Subcutaneous abdominal adipose tissue (tissue), 5 donors: Measurements from ENCODE around the gene XPNPEP3.

Source experiments
- H3K27ac ChIP-seq: one replicate; pipeline ENCODE4 v1.7.0; 2013; ENCODE audit warnings: low read depth, mild to moderate bottlenecking, inconsistent platforms, low read length, moderate library complexity
- H3K27me3 ChIP-seq, 5 donors: one replicate each; pipeline ENCODE4 v1.7.0; 2013; ENCODE audit warnings: low read length in 5 of 5, inconsistent platforms in 1 of 5; ENCODE audit not compliant: control insufficient read depth in 5 of 5, insufficient read depth in 4 of 5
- H3K36me3 ChIP-seq, 5 donors: one replicate each; pipeline ENCODE4 v1.7.0; 2013; ENCODE audit warnings: low read length in 5 of 5; ENCODE audit not compliant: control insufficient read depth in 5 of 5, insufficient read depth in 5 of 5
- H3K4me1 ChIP-seq, 5 donors: one replicate each; pipeline ENCODE4 v1.7.0; 2013; ENCODE audit warnings: low read length in 5 of 5, mild to moderate bottlenecking in 3 of 5, moderate library complexity in 1 of 5; ENCODE audit not compliant: control insufficient read depth in 5 of 5, insufficient read depth in 5 of 5
- H3K4me3 ChIP-seq, 5 donors: one replicate each; pipeline ENCODE4 v1.7.0; 2013; ENCODE audit warnings: low read length in 5 of 5, low read depth in 1 of 5
- H3K9ac ChIP-seq, 5 donors: one replicate each; pipeline ENCODE4 v1.7.0; 2013; ENCODE audit warnings: low read length in 5 of 5, mild to moderate bottlenecking in 4 of 5, moderate library complexity in 3 of 5
- H3K9me3 ChIP-seq, 5 donors: one replicate each; pipeline ENCODE4 v1.7.0; 2013; ENCODE audit warnings: low read length in 5 of 5; ENCODE audit not compliant: control insufficient read depth in 5 of 5
- donor health status: healthy.
- donor health status: healthy.
- donor health status: healthy.
- donor health status: healthy.
- donor health status: healthy.

The XPNPEP3 gene

DNA sequence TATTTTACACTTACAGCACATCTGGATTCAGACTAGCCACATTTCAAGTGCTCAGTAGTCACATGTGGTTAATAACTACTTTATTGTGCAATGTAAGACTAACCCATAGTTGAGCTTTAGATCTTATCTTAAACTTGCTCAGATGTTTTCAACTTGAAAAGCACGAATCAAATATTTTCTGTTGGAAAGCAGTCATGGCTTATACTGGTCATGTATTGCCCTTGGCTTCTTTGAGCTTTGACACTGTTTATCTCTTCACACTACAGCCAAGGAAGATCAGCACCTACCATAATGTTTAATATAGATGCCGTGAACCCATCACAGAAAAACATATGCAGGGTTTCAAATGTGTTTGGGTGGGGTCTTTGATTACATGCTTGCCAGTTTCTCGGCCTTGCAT, 98.6 kb downstream of the XPNPEP3 start:
- no peaks in the 10 kb centered on the region for H3K27me3 ChIP-seq
- H3K9ac ChIP-seq, result no peak overlapping the region
- H3K9me3 ChIP-seq, result no peaks in the 10 kb centered on the region
- H3K36me3 ChIP-seq, result peaks cover 8 to 33% (median 16%) of the 10 kb centered on the region in 5 donors
- no peak overlapping the region for H3K27ac ChIP-seq
- H3K4me1 ChIP-seq, result peaks cover 5 to 21% (median 18%) of the 10 kb centered on the region in 5 donors
- H3K4me3 ChIP-seq, result no peak overlapping the region

DNA sequence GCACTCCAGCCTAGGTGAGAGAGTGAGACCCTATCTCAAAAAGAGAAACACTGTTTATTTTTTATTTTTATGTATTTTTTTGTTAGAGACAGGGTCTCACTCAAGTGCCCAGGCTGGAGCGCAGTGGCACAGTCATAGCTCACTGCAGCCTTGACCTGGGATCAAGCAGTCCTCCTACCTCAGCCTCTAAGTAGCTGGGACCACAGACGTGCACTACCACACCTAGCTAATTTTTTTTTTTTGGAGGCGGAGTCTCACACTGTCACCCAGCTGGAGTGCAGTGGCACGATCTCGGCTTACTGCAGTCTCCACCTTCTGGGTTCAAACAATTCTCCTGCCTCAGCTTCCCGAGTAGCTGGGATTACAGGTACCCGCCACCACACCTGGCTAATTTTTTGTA, 100.7 kb downstream of the XPNPEP3 start:
- H3K4me1 ChIP-seq, result peaks cover 0 to 10% (median 9%) of the 10 kb centered on the region in 5 donors
- H3K9me3 ChIP-seq, result no peaks in the 10 kb centered on the region
- H3K36me3 ChIP-seq, result peaks cover 9 to 41% (median 20%) of the 10 kb centered on the region in 5 donors
- H3K27me3 ChIP-seq, result no peaks in the 10 kb centered on the region
- H3K4me3 ChIP-seq, result no peak overlapping the region
- H3K27ac ChIP-seq, result no peak overlapping the region
- H3K9ac ChIP-seq, result no peak overlapping the region

DNA sequence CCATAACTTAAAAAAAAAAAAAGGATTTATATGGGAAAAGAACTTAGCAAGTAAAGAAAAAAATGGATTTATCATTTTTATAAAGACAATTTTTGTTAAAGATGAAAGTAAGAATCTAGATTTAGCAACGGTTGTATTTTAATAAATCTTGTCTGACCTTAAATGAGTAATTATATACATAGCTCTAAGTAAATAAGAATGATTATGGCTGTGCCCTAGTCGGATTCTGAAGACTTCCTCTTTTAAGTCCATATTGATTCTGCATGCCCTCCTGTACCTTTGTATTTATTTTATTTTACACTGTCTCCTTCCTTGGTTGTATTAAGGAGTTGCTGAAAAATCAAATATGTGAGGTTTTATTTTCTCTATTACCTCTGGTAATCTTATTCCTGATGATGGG, 101.4 kb downstream of the XPNPEP3 start:
- peaks cover 9 to 42% (median 20%) of the 10 kb centered on the region in 5 donors for H3K36me3 ChIP-seq
- H3K4me3 ChIP-seq, result no peak overlapping the region
- H3K27me3 ChIP-seq, result no peaks in the 10 kb centered on the region
- no peaks in the 10 kb centered on the region for H3K9me3 ChIP-seq
- H3K9ac ChIP-seq, result no peak overlapping the region
- H3K4me1 ChIP-seq, result peaks cover 0 to 4% (median 3%) of the 10 kb centered on the region in 5 donors
- H3K27ac ChIP-seq, result no peak overlapping the region

DNA sequence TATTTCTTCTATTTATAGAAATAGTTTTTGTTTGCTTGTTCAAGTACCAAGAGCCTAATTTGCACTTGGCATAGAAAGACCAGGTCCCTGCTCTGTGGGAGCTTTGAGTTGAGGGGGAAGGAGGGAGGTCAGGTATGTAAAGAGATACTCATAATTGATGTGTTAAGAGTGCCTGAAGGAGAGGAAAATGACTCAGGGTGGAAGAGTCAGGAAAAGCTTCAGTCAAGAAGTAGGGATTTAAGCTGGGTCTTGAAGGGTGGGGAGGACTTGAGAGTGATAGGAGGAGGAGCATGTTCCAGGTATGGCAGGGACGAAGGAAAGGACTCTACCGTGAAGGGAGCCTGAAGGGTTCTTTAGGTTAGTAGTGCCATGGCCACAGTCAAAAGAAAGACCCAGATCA, 103.2 kb downstream of the XPNPEP3 start:
- H3K4me3 ChIP-seq, result no peak overlapping the region
- H3K27ac ChIP-seq, result no peak overlapping the region
- no peaks in the 10 kb centered on the region for H3K4me1 ChIP-seq
- no peaks in the 10 kb centered on the region for H3K27me3 ChIP-seq
- H3K9ac ChIP-seq, result no peak overlapping the region
- H3K36me3 ChIP-seq, result peaks cover 17 to 50% (median 31%) of the 10 kb centered on the region in 5 donors
- H3K9me3 ChIP-seq, result no peaks in the 10 kb centered on the region

DNA sequence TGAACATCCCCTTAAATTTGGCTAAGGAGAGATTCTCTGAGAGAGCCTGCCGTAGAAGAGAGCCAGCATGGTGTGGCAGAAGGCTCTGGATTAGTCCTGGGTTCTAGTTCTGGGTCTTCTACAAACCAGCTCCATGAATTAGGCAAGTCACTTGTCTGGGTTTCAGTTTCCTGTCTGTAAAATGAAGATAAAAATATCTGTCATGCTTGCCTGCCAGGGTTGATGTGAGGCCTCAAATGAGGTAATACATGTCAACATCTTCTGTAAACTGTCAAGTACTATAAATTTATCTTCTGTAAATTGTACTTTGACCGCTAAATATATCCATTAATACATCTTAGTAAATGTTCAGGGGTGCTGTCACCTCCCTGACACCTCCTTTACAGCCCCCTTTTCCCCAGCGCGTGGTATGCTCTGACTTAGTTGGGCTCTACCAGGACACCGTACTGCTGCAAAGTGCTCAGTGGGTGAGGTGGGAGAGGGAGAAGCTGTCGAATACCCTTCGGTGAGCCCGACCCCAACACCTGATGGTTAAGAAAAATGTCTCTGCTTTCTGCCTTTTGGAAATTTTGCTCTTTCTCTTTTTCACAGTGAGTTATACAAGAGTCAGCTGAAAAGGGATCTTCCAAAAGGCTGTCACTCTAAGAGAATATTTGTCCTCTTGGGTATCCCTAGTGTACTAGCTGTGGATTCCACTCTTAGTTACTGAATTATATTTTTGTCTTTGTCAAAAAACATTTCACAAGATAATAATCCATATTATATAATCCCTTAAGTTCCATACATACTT, 109.2 kb downstream of the XPNPEP3 start:
- peaks cover 0 to 14% (median 0%) of the 10 kb centered on the region in 5 donors for H3K4me1 ChIP-seq
- H3K36me3 ChIP-seq, result peaks cover 13 to 77% (median 59%) of the 10 kb centered on the region in 5 donors
- no peak overlapping the region for H3K27ac ChIP-seq
- H3K4me3 ChIP-seq, result no peak overlapping the region
- no peak overlapping the region for H3K9ac ChIP-seq
- no peaks in the 10 kb centered on the region for H3K9me3 ChIP-seq
- H3K27me3 ChIP-seq, result no peaks in the 10 kb centered on the region

DNA sequence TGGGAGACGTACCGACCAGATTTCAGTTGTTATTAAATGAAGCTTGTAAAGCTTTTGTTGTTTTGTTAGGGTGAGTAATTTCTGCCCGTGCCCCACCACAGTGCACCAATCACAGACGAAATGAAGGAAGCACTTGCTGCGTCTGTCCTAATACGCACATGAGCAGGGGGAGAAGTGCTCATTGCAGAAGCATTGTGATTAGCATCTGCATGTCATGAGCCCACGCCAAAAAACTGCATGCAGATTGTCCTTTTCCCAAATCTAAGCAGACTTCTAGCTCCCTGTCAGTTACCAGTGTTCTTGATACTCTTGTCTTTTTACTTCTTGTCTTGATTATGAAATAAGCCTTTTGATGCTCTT, 109.8 kb downstream of the XPNPEP3 start:
- peaks cover 13 to 75% (median 58%) of the 10 kb centered on the region in 5 donors for H3K36me3 ChIP-seq
- peaks cover 0 to 14% (median 0%) of the 10 kb centered on the region in 5 donors for H3K4me1 ChIP-seq
- no peaks in the 10 kb centered on the region for H3K27me3 ChIP-seq
- no peak overlapping the region for H3K9ac ChIP-seq
- no peaks in the 10 kb centered on the region for H3K9me3 ChIP-seq
- H3K4me3 ChIP-seq, result no peak overlapping the region
- H3K27ac ChIP-seq, result no peak overlapping the region

DNA sequence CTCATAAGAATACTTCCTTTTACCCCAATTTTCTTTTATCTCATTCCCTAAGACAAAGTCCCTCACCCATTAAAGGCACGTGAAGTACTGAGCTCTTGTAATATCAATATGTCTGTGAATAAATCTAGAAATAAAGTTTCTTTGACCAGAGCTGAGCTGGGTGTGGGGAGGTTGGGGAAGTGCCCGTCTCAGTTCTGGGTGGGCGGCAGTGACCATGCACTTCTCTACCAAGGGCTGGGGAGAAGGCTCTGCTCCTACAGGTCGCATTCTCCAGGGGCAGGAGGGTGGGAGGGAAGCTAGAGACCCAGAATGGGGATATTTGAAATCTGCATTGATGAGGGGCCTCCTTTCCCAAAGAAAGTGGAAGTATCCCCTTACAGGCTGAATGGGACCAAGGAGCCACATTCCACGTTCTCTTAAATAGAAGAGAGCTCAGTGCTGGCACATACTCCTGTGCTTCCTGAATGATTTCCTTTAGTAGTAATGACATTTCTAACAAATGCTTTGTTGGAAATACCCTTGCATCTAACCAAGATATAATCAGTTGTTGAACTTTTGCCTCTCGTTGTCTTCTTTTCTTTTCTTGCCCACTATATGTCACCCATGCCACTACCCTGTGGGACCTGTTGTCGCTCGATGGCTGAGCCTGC, 110.3 kb downstream of the XPNPEP3 start:
- Histone ChIP-seq H3K9ac (no peak overlapping the region), H3K4me3 (no peak overlapping the region), H3K27ac (no peak overlapping the region), H3K27me3 (no peaks in the 10 kb centered on the region), H3K4me1 (peaks cover 0 to 19% (median 0%) of the 10 kb centered on the region in 5 donors), H3K9me3 (no peaks in the 10 kb centered on the region), H3K36me3 (peaks cover 13 to 75% (median 57%) of the 10 kb centered on the region in 5 donors)

DNA sequence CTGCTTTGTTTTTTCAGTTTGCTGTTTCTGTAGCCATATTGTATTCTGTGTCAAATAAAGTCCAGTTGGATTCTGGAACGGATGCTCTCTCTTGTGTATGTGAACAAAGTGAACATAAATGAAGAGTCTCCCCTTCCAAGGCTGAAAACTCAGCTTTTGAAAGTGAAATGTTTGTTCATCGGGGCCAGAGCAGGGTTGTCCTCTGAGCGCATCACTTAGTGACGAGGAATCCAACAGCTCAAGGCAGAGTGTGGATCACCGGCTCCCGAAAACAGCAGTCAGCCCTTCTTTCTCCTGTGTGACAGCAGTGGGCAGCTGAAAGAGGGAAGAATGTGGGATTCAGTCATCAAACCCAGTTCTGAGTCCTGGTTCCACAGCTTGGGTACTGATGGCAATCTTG, 115.6 kb downstream of the XPNPEP3 start:
- H3K36me3 ChIP-seq, result peaks cover 2 to 45% (median 32%) of the 10 kb centered on the region in 5 donors
- H3K27ac ChIP-seq, result no peak overlapping the region
- no peak overlapping the region for H3K9ac ChIP-seq
- peaks cover 0 to 15% (median 0%) of the 10 kb centered on the region in 5 donors for H3K4me1 ChIP-seq
- no peaks in the 10 kb centered on the region for H3K9me3 ChIP-seq
- H3K4me3 ChIP-seq, result no peak overlapping the region
- H3K27me3 ChIP-seq, result no peaks in the 10 kb centered on the region

DNA sequence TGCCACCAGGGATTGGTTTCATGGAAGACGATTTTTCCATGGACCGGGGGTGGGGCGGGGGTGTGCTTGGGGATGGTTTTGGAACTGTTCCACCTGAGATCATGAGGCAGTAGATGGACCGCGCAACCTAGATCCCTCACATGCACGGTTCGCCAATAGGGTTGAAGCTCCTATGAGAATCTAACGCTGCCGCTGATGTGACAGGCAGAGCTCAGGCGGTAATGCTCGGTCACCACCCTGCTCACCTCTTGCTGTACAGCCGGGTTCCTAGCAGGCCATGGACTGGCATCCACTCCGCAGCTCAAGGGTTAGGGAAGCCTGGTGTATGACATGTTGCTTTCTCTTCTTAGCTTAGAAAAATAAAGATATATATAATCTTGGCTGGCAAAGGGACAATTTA, 116.2 kb downstream of the XPNPEP3 start:
- peaks cover 0 to 39% (median 26%) of the 10 kb centered on the region in 5 donors for H3K36me3 ChIP-seq
- H3K9ac ChIP-seq, result no peak overlapping the region
- no peak overlapping the region for H3K4me3 ChIP-seq
- no peak overlapping the region for H3K27ac ChIP-seq
- no peaks in the 10 kb centered on the region for H3K27me3 ChIP-seq
- H3K9me3 ChIP-seq, result no peaks in the 10 kb centered on the region
- H3K4me1 ChIP-seq, result peaks cover 0 to 11% (median 0%) of the 10 kb centered on the region in 5 donors

DNA sequence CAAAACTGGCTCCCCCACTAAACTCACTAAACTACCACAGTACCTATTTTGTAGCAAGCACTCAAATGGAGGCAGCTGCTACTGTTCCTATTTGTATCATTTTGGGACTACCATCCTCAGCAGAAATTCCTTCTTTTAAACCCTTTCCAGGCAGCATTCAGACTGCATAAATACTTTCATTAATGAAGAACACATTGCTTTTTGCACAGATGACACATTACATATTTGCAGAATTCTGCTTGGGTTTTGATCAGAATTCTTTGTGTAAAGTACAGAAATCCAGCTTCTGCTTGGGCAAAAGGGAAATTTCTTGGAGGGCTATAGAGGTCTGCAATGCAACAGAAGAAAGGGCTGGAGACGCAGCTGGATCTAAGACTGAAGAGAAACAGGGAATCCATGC, 118.4 kb downstream of the XPNPEP3 start:
- H3K27me3 ChIP-seq, result no peaks in the 10 kb centered on the region
- peaks cover 0 to 11% (median 0%) of the 10 kb centered on the region in 5 donors for H3K4me1 ChIP-seq
- H3K4me3 ChIP-seq, result no peak overlapping the region
- no peaks in the 10 kb centered on the region for H3K9me3 ChIP-seq
- H3K36me3 ChIP-seq, result peaks cover 0 to 22% (median 19%) of the 10 kb centered on the region in 5 donors
- no peak overlapping the region for H3K9ac ChIP-seq
- H3K27ac ChIP-seq, result no peak overlapping the region
